Hepatocyte (in vitro differentiated cells): Measurements from ENCODE around the gene USP20. TPM values are rescaled to one million over a fixed set of nuclear protein-coding genes. Genes with fewer than 3 reads are reported as not detected.

Source experiments
- DNase-seq: peaks from one replicate; pipeline ENCODE4 v3.0.0-alpha.2; 2016; ENCODE audit warnings: low spot score
- H2AFZ ChIP-seq: fragments of 200-600 bp; sonication (generic); 2 replicates; pipeline ENCODE4 v1.6.0; 2016; ENCODE audit warnings: antibody characterized with exemption, mild to moderate bottlenecking
- H3K27ac ChIP-seq: fragments of 200-600 bp; sonication (generic); 2 replicates; pipeline ENCODE4 v1.5.1; 2016; ENCODE audit warnings: mild to moderate bottlenecking
- H3K27me3 ChIP-seq: fragments of 200-600 bp; sonication (generic); 2 replicates; pipeline ENCODE4 v1.6.1; 2016
- H3K36me3 ChIP-seq: fragments of 200-600 bp; sonication (generic); replicated peaks from 2 replicates; pipeline ENCODE4 v1.5.1; 2016; ENCODE audit warnings: low read depth; ENCODE audit not compliant: insufficient read depth
- H3K4me1 ChIP-seq: fragments of 200-600 bp; sonication (generic); 2 replicates; pipeline ENCODE4 v1.5.1; 2016; ENCODE audit warnings: mild to moderate bottlenecking, moderate library complexity; ENCODE audit not compliant: insufficient read depth
- H3K4me2 ChIP-seq: fragments of 200-600 bp; sonication (generic); 2 replicates; pipeline ENCODE4 v1.6.0; 2016
- H3K4me3 ChIP-seq: fragments of 200-600 bp; sonication (generic); 2 replicates; pipeline ENCODE4 v1.5.1; 2016; ENCODE audit warnings: mild to moderate bottlenecking
- H3K79me2 ChIP-seq: fragments of 200-600 bp; sonication (generic); 2 replicates; pipeline ENCODE4 v1.6.0; 2017; ENCODE audit warnings: mild to moderate bottlenecking
- H3K9me2 ChIP-seq: fragments of 200-600 bp; sonication (generic); replicated peaks from 2 replicates; pipeline ENCODE4 v1.6.0; 2017; ENCODE audit warnings: mild to moderate bottlenecking; ENCODE audit not compliant: insufficient read depth
- H3K9me3 ChIP-seq: fragments of 200-600 bp; sonication (generic); 2 replicates; pipeline ENCODE4 v1.5.1; 2016; ENCODE audit warnings: low read depth, mild to moderate bottlenecking
- H4K20me1 ChIP-seq: fragments of 200-600 bp; sonication (generic); 2 replicates; pipeline ENCODE4 v1.6.0; 2016; ENCODE audit warnings: mild to moderate bottlenecking; ENCODE audit not compliant: insufficient read depth, poor library complexity, severe bottlenecking
- CTCF ChIP-seq: fragments of 200-600 bp; sonication (generic); IDR thresholded peaks from 2 replicates; pipeline ENCODE4 v1.5.1; 2016; ENCODE audit warnings: antibody characterized with exemption, mild to moderate bottlenecking; ENCODE audit not compliant: poor library complexity
- EZH2 ChIP-seq: fragments of 200-600 bp; sonication (generic); IDR thresholded peaks from 2 replicates; pipeline ENCODE4 v1.6.1; 2016; ENCODE audit warnings: antibody characterized with exemption, mild to moderate bottlenecking, borderline replicate concordance
- EZH2phosphoT487 ChIP-seq: fragments of 200-600 bp; sonication (generic); IDR thresholded peaks from one replicate; pipeline ENCODE4 v1.6.1; 2018; ENCODE audit warnings: antibody characterized with exemption, mild to moderate bottlenecking, low read depth, moderate library complexity; ENCODE audit not compliant: unreplicated experiment, severe bottlenecking
- WGBS: methylation state at CpG from one replicate; pipeline ENCODE4 v1.1.6; 2016; ENCODE audit warnings: low lambda C conversion rate; ENCODE audit errors: missing lambda C conversion rate; 5-methylcytosine and 5-hydroxymethylcytosine counted together
- polyA plus RNA-seq: library from polyadenylated mRNA; unstranded; fragments of >200 nt; fragmentation: Nextera tagmentation; extraction: Ambion mirVana; gene quantifications from 2 replicates; pipeline ENCODE4 v1.2.1, GENCODE V29; 2016
- total RNA-seq: library from RNA; depleted of rRNA; stranded (reverse); fragments of >200 nt; gene quantifications from 2 replicates; pipeline ENCODE4 v1.2.3, GENCODE V29; 2014

Gene USP20
- total and polyA plus RNA-seq, 2 experiments from 2014 or later, result 10.6 to 29.0 TPM

- no peak for TF ChIP-seq CTCF
- TF ChIP-seq EZH2phosphoT487, result no peak
- TF ChIP-seq EZH2, result no peak
- Histone ChIP-seq H3K27ac (no peak overlapping the region), H2AFZ (no peak overlapping the region), H3K9me3 (no peaks in the 10 kb centered on the region), H3K27me3 (no peaks in the 10 kb centered on the region), H3K79me2 (no peaks in the 10 kb centered on the region), H3K4me2 (no peak overlapping the region), H3K4me3 (no peak overlapping the region), H4K20me1 (no peaks in the 10 kb centered on the region), H3K4me1 (no peaks in the 10 kb centered on the region), H3K36me3 (no peaks in the 10 kb centered on the region), H3K9me2 (no peaks in the 10 kb centered on the region)
- no peak for DNase-seq
- WGBS, result 78% methylated on average over 11 of the region's 11 CpGs
These were observed 25.6 kb downstream of the USP20 start for GRCh38 chr9:129860653-129861446.

- Histone ChIP-seq H3K79me2 (no peaks in the 10 kb centered on the region), H3K9me3 (no peaks in the 10 kb centered on the region), H4K20me1 (no peaks in the 10 kb centered on the region), H3K4me3 (no peak overlapping the region), H3K27me3 (no peaks in the 10 kb centered on the region), H3K27ac (no peak overlapping the region), H3K36me3 (no peaks in the 10 kb centered on the region), H3K4me1 (no peaks in the 10 kb centered on the region), H2AFZ (no peak overlapping the region), H3K4me2 (no peak overlapping the region), H3K9me2 (no peaks in the 10 kb centered on the region)
- WGBS, result 91% methylated on average over 11 of the region's 12 CpGs
- TF ChIP-seq EZH2, result no peak
- TF ChIP-seq CTCF, result no peak
- no peak for TF ChIP-seq EZH2phosphoT487
- no peak for DNase-seq
These were observed 26.2 kb downstream of the USP20 start for GRCh38 chr9:129861447-129861827.

GRCh38 chr9:129863059-129863690, 27.9 kb downstream of the USP20 start:
- no peak overlapping the region for H3K4me3 ChIP-seq
- no peaks in the 10 kb centered on the region for H3K36me3 ChIP-seq
- no peak for TF ChIP-seq CTCF
- no peak for TF ChIP-seq EZH2phosphoT487
- TF ChIP-seq EZH2, result no peak
- no peak overlapping the region for H3K4me2 ChIP-seq
- no peak for DNase-seq
- H3K4me1 ChIP-seq, result no peaks in the 10 kb centered on the region
- H3K79me2 ChIP-seq, result no peaks in the 10 kb centered on the region
- H3K9me2 ChIP-seq, result no peaks in the 10 kb centered on the region
- WGBS, result 72% methylated on average over 14 of the region's 14 CpGs
- H3K27me3 ChIP-seq, result no peaks in the 10 kb centered on the region
- H2AFZ ChIP-seq, result no peak overlapping the region
- H3K27ac ChIP-seq, result no peak overlapping the region
- no peaks in the 10 kb centered on the region for H3K9me3 ChIP-seq
- H4K20me1 ChIP-seq, result no peaks in the 10 kb centered on the region
